AG04449 (cell line): ENCODE results near the gene LRRC8E.

ENCODE experiments used
- CTCF ChIA-PET: fragments of 350-600 bp; formaldehyde crosslinking; extraction: SDS; loops from one replicate; lab custom pipeline; 2021; ENCODE audit warnings: antibody characterized with exemption; lab: Yijun Ruan, JAX
- POLR2A ChIA-PET: fragments of 400-600, 350-600 bp; formaldehyde crosslinking; extraction: SDS; loops from one replicate; lab custom pipeline; 2020; ENCODE audit warnings: antibody characterized with exemption, inconsistent platforms; lab: Yijun Ruan, JAX
- DNase-seq: peaks from one replicate; pipeline ENCODE4 v3.0.0-alpha.2; 2010; ENCODE audit warnings: low read depth, low spot score
- H3K4me3 ChIP-seq: 2 replicates; pipeline ENCODE4 v1.5.1; 2011; ENCODE audit warnings: low read depth, mild to moderate bottlenecking, control low read depth, low read length
- TF ChIP-seq, protein P1 (sequence below): IDR thresholded peaks from one replicate; pipeline ENCODE4 v1.5.1; 2011; ENCODE audit warnings: mild to moderate bottlenecking, moderate library complexity, low read length, control low read depth, inconsistent platforms; ENCODE audit not compliant: insufficient read depth; ENCODE audit errors: missing control alignments

Gene LRRC8E

GRCh38 chr19:7848779-7849457, 39.4 kb upstream of the LRRC8E start:
- H3K4me3 ChIP-seq, result no peak overlapping the region
- ChIA-PET CTCF (interaction anchor here (1.4 kb wide), 1 partner anchor 404 kb away, joined by 3 read pairs; no protein-coding TSS in a partner anchor), POLR2A (no interaction called here)
- DNase-seq, result no peak
- TF ChIP-seq, protein P1, sequence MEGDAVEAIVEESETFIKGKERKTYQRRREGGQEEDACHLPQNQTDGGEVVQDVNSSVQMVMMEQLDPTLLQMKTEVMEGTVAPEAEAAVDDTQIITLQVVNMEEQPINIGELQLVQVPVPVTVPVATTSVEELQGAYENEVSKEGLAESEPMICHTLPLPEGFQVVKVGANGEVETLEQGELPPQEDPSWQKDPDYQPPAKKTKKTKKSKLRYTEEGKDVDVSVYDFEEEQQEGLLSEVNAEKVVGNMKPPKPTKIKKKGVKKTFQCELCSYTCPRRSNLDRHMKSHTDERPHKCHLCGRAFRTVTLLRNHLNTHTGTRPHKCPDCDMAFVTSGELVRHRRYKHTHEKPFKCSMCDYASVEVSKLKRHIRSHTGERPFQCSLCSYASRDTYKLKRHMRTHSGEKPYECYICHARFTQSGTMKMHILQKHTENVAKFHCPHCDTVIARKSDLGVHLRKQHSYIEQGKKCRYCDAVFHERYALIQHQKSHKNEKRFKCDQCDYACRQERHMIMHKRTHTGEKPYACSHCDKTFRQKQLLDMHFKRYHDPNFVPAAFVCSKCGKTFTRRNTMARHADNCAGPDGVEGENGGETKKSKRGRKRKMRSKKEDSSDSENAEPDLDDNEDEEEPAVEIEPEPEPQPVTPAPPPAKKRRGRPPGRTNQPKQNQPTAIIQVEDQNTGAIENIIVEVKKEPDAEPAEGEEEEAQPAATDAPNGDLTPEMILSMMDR, result no peak

- CTCF ChIA-PET, result interaction anchor here (1.2 to 1.4 kb wide), 2 partner anchors 69 to 403 kb away, joined by 3 read pairs; no protein-coding TSS in a partner anchor
Observed at GRCh38 chr19:7849631-7849999, 38.7 kb upstream of the LRRC8E start.

GRCh38 chr19:7850000-7850813, 38.1 kb upstream of the LRRC8E start:
- TF ChIP-seq, protein P1, result no peak
- POLR2A ChIA-PET, result interaction anchor here (0.9 kb wide), 1 partner anchor 13 kb away, joined by 4 read pairs; no protein-coding TSS in a partner anchor
- DNase-seq, result no peak
- CTCF ChIA-PET, result interaction anchor here (0.9 to 4.9 kb wide), 5 partner anchors 15 to 68 kb away, joined by 3 to 45 read pairs (median 3); no protein-coding TSS in a partner anchor
- H3K4me3 ChIP-seq, result no peak overlapping the region

More at GRCh38 chr19:7849631-7849999, 38.7 kb upstream of the LRRC8E start:
- TF ChIP-seq, protein P1, result no peak
- H3K4me3 ChIP-seq, result no peak overlapping the region
- POLR2A ChIA-PET, result no interaction called here
- no peak for DNase-seq

GRCh38 chr19:7850945-7851622, 37.2 kb upstream of the LRRC8E start:
- DNase-seq, result no peak
- no peak overlapping the region for H3K4me3 ChIP-seq
- TF ChIP-seq, protein P1, result no peak
- ChIA-PET POLR2A (interaction anchor here (0.9 kb wide), 1 partner anchor 12 kb away, joined by 4 read pairs; no protein-coding TSS in a partner anchor), CTCF (interaction anchor here (0.9 to 4.9 kb wide), 6 partner anchors 14 to 67 kb away, joined by 3 to 45 read pairs (median 4); no protein-coding TSS in a partner anchor)

GRCh38 chr19:7851623-7852500, 36.4 kb upstream of the LRRC8E start:
- H3K4me3 ChIP-seq, result no peak overlapping the region
- no peak for DNase-seq
- ChIA-PET CTCF (interaction anchor here (0.6 to 4.9 kb wide), 23 partner anchors 7 to 283 kb away, joined by 3 to 45 read pairs (median 6); partner anchors contain the start of genes CTXN1, LRRC8E and TIMM44), POLR2A (no interaction called here)
- TF ChIP-seq, protein P1, result no peak
